GM21447 (cell line): ENCODE measurements around the gene APOL3.
"Not testable (repeated sequence)": the region's sequence is repeated elsewhere in the genome, so short reads cannot be mapped to it uniquely, and the experiment has no call there.

Experiments
- ATAC-seq: cut with Tn5 transposase; IDR thresholded peaks from one replicate; pipeline ENCODE4 v1.9.1; 2021; ENCODE audit not compliant: unreplicated experiment

The APOL3 gene

DNA sequence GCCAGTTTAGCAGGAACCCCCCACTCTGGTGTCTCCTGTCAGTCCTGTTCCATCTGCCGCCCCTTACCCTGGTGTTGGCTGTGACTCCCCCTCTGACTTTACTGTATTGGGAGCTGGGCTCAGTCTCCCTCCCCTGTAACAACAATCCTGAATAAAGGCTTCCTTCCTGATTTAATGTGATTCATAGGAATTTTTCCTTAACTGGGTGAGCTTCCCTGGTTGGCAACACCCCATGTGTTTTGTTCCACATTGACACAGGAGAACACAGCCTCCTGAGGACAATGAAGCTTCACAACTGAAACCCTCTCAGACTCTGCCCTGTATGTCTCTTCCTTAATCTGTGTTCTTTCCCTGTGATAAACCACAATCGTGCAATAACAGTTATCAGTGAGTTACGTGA, 32.6 kb upstream of the APOL3 start:
- ATAC-seq = no peak

DNA sequence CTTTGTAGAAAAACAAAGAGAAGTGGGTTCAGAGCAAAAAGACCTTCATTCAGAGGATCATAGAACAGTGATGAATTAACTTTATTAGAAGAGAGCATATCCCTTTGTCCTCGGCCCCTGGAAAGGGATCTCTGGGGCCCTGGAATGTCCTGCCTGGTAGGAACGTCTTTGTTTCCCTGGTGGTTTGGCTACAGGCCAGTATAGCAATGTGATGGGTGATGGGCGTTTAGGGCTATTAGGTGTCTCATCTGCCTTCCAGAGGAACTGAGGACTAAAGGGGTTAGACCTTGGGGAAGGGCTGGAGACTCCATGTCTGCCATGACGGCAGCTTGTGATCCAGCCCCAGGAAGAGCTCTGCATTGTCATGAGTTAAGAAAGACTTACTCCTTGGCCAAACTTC, 32.0 kb upstream of the APOL3 start:
- ATAC-seq = no peak

DNA sequence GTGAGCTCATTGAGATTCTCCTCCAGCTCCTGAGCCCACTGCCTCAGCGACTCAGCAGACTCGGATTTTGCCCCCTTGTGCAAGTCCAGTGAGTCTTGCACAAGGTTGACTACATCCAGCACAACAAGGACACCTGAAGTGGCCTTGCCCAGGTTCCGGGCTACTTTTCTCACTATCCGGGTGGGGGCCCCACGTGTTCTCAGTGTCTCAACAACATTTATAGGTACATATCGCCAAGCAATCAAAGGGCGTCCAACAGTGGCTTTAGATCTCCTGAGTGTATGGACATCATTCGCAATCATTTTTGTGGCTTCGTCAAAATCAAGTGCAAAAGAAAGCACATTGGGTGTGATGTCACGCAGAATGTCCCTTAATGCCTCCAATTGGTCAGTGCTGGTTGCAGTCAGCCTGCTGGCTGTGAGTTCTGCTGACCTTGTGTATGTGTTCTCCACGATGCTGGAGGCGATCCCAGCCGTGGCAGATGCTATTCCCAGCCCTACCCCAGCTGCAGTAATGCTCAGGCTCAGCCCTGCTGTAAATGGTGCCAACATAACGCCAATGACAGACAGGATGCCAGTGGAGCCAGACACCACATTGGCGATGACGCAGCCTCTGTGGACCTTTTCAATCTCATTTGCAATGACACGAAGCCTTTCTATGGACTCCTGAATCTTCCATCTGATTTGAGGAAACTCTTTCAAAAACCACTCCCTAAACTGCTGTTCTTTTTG, 30.7 kb upstream of the APOL3 start:
- no peak for ATAC-seq

DNA sequence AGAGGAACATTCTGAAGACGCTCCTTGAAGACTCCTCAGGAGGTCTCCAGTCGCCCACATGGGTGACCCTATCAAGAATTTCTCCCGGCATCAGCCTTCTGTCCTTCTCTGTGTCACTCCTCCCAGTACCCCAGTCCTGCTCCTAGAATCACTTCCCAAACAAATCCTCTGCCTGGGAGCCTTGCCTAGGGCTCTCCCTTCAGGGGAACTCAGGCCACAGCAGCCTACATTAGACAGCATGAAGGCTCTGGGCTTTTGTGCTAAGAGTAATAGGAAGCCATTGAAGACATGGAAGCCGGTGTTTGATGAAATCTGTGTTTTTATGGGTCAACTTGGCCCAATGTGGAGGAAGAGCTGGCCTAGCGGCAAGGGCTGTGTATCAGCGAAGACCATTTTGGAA, 27.3 kb upstream of the APOL3 start:
- not testable (repeated sequence) for ATAC-seq

DNA sequence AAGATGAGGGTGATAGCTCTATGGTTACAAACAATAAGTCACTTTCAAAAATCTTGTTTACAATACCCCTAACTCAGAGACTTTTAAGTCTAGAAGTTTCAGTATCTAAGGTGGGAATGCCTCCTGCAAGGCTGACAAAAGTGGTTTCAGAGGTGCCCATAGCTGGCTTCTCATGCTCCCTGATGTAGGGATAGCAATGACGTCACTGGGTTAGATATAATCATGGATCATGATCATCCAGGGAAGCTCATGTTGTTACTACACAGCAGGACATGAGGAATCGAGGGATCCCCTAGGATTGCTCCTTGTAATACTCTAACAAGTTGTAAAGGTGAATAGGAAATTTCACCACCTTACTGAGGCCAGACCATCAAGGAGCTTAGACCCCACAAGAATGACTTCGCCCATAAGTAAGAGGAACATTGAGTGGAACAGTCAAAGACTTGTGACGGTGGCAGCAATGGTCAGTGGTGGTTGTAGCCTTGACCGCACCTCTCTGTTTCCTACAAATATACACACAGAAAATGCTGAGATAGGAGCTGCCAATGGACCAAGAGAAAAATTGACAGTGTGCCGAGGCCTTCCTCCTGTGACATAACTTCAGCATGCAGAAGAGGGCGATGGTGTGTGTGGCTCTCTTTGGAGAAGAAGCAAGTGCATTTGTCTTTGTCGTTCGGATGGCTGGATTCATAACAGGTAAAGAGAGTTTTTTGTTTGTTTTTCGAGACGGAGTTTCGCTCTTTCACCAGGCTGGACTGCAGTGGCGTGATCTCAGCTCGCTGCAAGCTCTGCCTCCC, 25.5 kb upstream of the APOL3 start:
- ATAC-seq = no peak

DNA sequence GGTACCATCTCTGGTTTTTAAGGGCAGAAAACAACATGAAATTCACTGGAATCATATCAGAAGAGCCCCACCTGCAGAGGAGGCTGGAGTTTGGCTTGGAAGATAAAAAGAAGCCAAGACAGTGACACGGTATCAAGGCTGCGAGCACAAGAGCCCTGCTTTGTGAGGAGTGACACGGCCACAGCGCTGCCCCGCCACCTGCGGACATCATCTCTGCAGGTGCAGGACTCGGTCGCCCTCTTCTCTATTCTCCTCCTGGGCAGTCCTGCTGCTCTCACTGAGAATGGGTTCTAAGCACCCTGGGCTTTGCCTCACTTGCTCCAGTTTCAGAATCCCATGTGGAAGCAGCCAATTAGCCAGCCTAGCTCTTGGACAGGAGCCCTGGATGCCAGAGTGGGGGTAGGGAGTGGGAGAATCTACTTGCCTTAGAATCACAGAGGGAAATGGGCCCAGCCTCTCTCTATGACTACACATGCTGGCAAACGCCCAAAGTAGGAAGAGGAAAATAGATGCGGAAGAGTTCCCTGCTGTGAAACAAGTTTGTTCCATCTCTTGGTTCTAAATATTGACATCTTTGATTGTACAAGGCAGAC, 24.0 kb upstream of the APOL3 start:
- no peak for ATAC-seq

DNA sequence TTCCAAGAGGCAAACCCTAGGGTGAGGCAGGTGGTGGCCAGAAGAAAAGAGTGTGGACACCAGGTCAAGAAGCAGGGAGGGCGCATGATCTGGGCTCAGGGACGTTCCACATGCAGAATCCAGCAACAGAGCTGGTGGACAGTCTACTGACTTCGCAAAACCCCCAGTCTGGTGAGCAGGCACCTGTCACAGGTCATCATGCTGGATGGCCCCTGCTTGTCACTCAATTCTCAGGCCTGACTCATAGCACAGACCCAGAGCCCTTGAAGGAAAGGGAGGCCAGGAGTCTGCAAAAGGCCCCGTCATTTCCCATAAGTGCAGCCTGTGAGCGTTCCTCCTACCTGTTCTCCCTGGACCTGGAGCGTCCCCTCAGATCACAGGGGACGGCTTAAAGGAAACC, 22.9 kb upstream of the APOL3 start:
- ATAC-seq = no peak

- ATAC-seq = no peak
Observed at GRCh38 chr22:36182857-36183256, 22.3 kb upstream of the APOL3 start.

GRCh38 chr22:36182056-36182455, 21.5 kb upstream of the APOL3 start:
- ATAC-seq = no peak

DNA sequence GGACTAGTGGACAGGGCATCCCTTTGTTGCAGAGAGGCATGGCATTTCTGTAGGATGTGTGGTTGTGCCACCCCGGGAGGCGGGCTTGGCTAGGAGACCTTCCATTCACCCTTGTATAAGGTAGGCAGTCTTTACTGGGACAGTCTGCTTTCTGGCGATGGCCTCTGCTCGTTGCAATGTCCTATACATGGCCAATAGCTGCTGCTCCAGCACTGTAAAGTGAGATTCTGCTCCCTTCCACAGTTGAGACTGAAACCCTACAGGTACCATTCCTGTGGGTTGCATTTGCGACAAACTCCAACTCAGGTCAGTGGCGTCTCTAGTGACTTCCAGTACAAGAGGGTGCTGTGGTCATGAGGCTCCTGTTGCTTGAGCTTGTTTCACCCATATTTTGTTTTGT, 20.4 kb upstream of the APOL3 start:
- no peak for ATAC-seq

DNA sequence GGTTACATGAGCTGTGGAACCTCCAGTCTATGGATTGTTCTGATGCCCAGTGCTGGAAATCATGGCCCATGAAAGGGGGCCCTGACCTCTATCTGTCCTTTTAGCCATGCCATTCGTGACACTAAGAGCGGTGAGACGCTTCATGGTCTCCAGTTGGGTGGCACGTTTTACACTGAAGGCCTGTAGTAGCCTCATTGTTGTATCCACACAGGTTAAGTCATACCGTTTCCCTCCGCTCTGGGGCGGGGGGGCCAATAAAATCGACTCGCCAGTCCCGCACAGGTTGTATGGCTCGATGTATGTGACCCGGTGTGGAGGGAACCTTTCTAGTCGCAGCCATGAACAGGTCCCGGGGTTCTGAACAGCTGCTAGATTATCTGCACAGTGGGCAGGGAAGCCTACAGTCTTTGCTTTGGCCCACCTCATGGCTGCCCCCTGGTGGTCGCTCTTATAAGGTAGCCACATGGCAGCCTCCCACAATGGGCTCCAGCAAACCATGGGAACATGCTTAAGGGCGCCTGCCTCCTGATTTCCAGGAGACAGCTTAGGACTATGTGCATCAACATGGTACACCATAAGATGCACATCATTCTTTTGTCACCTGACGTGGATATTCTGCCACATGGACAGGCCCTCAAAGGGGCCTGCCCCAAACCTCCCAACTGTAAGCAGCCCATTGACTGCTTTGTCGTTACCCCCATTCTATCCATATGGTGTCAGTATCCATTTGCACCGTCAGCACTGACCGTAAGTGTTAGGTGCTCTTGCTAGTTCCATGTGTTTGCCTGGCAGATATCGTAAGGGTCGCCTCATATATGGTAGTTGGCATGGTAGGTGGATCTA, 19.7 kb upstream of the APOL3 start:
- no peak for ATAC-seq

DNA sequence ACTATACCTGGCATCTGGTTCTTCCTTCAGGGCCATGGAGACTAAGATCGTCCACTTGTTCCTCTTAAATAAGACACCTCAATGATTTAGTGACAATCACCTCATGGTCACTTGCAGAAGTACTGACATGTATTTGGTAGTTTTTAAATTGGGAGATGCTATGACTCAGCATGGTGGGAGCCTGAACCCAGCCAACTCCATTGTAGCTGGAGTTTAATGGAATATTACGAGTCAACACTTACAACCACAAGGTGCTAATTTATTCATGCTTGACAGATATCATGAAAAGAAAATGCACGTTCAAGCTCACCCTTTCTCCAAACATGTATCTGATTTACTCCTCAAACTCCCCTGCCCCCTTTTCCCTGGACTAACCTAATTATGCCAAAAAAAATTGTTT, 16.6 kb upstream of the APOL3 start:
- ATAC-seq = no peak

DNA sequence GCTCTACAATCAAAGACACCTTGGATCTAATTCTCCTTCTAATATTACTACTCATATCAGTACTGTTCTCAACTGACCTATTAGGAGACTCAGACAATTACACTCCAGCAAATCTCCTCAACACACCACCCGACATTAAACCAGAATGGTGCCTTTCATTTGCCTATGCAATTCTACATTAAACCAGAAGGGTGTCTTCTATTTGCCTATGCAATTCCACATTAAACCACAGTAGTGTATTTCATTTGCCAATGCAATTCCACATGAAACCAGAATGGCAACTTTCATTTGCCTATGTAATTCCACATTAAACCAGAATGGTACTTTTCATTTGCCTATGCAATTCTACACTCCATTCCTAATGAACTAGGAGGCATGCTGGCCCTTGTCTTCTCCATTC, 15.3 kb upstream of the APOL3 start:
- no peak for ATAC-seq

GRCh38 chr22:36171941-36172340, 11.4 kb upstream of the APOL3 start:
- ATAC-seq = no peak

DNA sequence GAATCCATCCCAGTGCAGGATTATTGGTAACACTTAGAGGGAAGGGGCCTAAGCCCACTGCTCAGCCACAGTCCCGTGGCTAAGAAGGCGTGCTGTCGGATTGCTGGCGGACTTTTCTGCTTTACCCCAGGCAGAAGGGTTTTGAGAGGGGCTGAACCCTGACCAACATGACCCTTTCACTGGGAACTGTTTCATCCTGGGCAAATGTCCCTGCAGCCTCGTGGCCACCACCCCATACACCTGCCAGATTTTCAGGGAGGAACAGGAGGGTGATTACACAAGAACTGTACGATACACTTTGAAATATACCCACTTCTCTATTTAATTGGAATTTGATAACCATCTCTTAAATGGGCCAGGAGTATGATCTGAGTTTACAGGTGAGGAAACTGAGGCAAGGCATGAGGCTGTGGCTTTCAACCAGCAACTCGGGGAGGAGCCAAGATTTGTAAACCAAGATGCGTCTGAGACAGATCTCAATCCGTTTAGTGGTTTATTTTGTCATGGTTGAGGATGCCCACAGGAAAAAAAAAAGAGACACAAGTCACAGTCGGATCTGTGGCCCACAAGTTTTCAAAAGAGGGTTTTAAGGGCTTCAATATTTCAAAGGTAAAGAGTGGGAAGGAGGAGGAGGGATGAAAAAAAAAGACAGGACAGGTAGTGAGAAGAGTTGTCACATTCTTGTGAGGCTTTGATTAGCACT, 6.1 kb upstream of the APOL3 start:
- ATAC-seq = no peak

GRCh38 chr22:36166086-36166485, 5.5 kb upstream of the APOL3 start:
- ATAC-seq = no peak

DNA sequence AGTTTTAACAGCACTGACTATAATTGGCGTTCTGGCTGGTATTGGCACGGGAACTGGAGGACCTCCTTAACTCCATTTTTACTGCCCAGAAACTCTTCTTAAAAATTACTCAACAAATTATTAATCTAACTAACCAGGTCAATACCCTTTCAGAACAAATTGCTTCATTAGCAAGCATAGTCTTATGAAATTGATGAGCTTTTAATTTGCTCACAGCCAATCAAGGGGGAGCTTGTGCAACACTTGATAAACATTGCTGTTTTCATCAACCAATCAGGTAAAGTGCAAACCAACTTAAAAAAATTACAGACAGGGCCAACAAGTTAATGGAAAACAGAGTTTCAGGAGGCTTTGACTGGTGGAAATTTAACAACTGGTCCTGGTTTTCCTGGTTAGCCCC, 4.6 kb upstream of the APOL3 start:
- no peak for ATAC-seq

- no peak for ATAC-seq
Observed at GRCh38 chr22:36164621-36165020, 4.1 kb upstream of the APOL3 start.

- no peak for ATAC-seq
Observed at GRCh38 chr22:36163497-36163896, 2.9 kb upstream of the APOL3 start.

DNA sequence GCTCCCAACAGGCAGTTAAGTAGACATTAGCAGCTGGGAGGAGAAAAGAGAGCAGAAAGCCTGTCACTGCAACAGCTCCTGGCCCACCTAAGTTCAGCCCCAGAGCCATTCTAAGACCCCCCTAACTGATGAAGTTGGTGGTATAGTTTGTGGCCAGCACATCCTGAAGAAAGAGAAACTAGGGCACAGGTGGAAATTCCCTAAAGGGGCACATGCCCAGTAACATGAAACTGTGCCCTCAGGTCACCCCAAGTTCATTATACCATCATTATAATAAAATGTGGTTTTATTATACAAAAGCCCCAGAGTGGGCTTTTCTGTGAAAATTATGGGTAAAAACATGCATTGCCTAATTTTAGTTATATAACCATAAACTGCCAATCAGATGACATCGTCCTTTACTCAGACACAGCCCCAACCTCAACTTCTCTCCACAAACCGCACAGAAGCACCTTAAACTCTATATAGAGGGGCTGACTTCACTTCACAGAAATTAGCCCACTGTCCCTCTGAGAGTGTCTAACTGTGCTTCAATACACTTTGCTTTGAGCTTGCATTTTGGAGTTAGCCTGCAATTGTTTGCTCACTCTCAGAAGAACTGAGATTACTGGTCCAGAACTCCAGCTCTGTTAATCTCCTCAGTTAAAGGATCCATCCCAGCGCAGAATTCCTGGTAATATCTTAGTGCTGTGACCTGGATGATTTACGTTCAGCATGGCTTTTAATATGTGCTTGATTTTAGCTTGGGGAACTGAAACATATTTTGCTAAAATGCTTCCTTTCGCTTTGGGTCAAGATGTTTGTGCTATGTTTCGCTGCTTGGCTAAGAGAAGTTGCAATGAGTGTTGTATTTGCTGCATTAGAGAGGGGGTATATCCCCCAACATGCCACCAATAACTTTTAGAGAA, 1.8 kb upstream of the APOL3 start:
- ATAC-seq = no peak
